ENCODE measurements around the gene FOXP2.

GRCh38 chr7:114652041-114652440, 237.4 kb downstream of the FOXP2 start:
- no peak for TF ChIP-seq CTCF (conservative IDR thresholded peaks at IDR 0.05; ENCODE audit: low read length)
- TF ChIP-seq EZH2phosphoT487 (IDR thresholded peaks at IDR 0.05; ENCODE audit: borderline replicate concordance, low read depth, low read length): no peak

Measured in OCI-LY7 (cell line).